Neural crest cell (in vitro differentiated cells): ENCODE results near the gene DUSP7. TPM values are rescaled to one million over a fixed set of nuclear protein-coding genes. Genes with fewer than 3 reads are reported as not detected.

ENCODE experiments used
- DNase-seq: peaks from one replicate; pipeline ENCODE4 v3.0.0; 2021; ENCODE audit warnings: low read depth, mixed read lengths, low spot score
- H3K27ac Mint-ChIP-seq: one replicate; pipeline ENCODE4 v1.8.0; 2021; ENCODE audit warnings: mild to moderate bottlenecking, mixed read lengths; ENCODE audit not compliant: unreplicated experiment
- H3K27me3 Mint-ChIP-seq: 2 replicates; pipeline ENCODE4 v1.8.0; 2021; ENCODE audit warnings: low read depth, mild to moderate bottlenecking, mixed read lengths
- H3K36me3 Mint-ChIP-seq: 2 replicates; pipeline ENCODE4 v1.8.0; 2021; ENCODE audit warnings: low read depth, mild to moderate bottlenecking, mixed read lengths
- H3K4me1 Mint-ChIP-seq: 2 replicates; pipeline ENCODE4 v1.8.0; 2021; ENCODE audit warnings: mixed read lengths
- H3K4me3 Mint-ChIP-seq: one replicate; pipeline ENCODE4 v1.8.0; 2021; ENCODE audit warnings: mild to moderate bottlenecking, mixed read lengths
- H3K9me3 Mint-ChIP-seq: 2 replicates; pipeline ENCODE4 v1.8.0; 2021; ENCODE audit warnings: mixed read lengths
- total RNA-seq: library from RNA; stranded (reverse); gene quantifications from 2 replicates; pipeline ENCODE4 v1.2.1, GENCODE V29; 2021
- TF ChIP-seq, protein P1 (sequence below): fragments of 200-600 bp; sonication (generic); conservative IDR thresholded peaks from 2 replicates; pipeline ENCODE4 v1.5.0; 2021; ENCODE audit warnings: antibody characterized with exemption, mild to moderate bottlenecking

DUSP7 gene
- total RNA-seq, 1 donor from 2014 or later: 24.2 TPM

DNA sequence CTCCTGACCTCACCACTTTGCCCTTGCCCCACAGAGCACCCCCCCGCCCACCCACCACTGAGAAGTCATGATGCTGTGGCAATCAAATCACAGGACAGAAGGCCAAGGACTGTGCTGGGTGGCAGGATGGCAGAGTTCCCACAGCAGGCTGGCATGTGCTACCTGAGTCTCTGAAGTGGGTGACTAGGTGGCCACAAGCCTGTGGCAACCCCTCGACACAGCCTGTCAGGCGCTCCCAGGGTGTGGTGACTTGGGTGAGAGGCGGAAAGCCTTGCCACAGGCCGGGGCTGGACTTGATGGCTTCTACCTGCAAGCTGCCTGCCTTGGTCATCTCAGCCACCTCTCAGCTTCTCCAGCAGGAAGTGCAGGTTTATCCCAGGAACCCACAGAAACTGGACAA, 15.6 kb upstream of the DUSP7 start:
- Mint-ChIP-seq H3K27me3 (no peaks in the 10 kb centered on the region), H3K27ac (no peak overlapping the region), H3K9me3 (no peaks in the 10 kb centered on the region), H3K36me3 (peaks cover 2% of the 10 kb centered on the region), H3K4me1 (peaks cover 10% of the 10 kb centered on the region), H3K4me3 (no peak overlapping the region)
- no peak for DNase-seq
- TF ChIP-seq, protein P1, sequence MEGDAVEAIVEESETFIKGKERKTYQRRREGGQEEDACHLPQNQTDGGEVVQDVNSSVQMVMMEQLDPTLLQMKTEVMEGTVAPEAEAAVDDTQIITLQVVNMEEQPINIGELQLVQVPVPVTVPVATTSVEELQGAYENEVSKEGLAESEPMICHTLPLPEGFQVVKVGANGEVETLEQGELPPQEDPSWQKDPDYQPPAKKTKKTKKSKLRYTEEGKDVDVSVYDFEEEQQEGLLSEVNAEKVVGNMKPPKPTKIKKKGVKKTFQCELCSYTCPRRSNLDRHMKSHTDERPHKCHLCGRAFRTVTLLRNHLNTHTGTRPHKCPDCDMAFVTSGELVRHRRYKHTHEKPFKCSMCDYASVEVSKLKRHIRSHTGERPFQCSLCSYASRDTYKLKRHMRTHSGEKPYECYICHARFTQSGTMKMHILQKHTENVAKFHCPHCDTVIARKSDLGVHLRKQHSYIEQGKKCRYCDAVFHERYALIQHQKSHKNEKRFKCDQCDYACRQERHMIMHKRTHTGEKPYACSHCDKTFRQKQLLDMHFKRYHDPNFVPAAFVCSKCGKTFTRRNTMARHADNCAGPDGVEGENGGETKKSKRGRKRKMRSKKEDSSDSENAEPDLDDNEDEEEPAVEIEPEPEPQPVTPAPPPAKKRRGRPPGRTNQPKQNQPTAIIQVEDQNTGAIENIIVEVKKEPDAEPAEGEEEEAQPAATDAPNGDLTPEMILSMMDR: no peak

DNA sequence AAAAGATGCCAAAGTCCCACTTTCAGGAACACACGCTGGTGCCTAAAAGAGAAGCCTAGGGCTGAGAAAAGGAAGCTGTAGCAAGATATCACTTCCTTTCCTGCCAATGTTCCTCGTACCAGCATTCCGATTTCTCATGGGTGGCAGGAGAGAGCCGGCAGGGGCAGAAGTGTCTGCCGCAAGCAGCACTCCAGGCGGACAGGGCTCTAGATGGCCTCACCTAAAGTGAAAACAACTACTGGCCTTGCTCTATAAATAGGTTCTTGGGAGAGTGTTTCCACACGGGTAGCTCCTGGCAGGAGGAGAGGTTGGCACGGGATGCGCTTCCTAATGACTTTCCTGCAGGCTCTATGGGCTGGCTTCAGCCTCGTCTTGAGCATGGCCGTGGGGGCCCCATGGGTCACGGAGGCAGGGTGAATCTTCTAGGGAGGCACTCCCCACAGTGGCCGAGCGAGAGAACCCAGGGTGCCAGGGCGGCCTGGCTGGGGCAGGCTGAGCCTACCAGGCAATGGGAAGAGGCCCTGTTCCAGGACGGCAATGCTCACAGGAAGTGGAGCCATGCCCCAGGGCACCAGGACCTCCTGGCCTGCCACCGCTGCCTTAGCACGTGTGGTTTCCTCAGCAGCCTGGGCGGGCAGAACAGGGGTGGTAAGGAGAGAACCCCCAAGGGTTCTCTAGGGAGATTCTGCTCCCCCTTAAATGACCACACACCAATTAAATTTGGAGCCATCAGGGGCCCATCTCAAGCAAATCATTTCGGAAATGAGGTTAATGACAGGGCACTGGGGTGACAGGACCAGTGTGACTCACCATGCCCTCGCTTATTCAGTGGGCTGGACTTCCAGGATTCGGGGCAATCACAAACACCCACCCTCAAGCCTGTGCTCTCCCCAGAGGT, 14.6 kb upstream of the DUSP7 start:
- Mint-ChIP-seq H3K4me1 (peaks cover 10% of the 10 kb centered on the region), H3K27me3 (no peaks in the 10 kb centered on the region)
- TF ChIP-seq, protein P1: no peak

DNA sequence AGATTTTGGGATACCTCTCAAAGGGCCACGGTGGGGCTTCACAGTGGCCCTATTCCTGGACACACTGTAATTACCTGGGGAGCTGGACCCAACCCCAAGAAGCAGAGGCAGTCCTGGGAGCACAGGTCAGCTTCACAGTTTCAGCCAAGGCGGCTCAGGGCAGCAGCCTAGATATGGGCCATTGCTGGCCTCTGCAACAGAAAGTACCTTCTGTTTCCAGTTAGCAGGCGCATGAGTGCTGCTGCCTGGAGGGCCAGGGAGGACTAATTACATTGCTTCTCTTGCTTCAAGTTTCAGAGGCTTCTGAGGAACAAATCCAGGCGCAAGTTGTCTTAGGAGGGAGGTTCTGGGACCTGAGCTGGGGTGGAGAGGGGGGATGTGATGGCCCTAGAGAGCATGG, 13.5 kb upstream of the DUSP7 start:
- DNase-seq: no peak
- no peak overlapping the region for H3K27ac Mint-ChIP-seq
- no peaks in the 10 kb centered on the region for H3K27me3 Mint-ChIP-seq
- no peaks in the 10 kb centered on the region for H3K36me3 Mint-ChIP-seq
- TF ChIP-seq, protein P1: no peak
- no peaks in the 10 kb centered on the region for H3K9me3 Mint-ChIP-seq
- H3K4me3 Mint-ChIP-seq: no peak overlapping the region
- H3K4me1 Mint-ChIP-seq: peaks cover 10% of the 10 kb centered on the region

More for the DNA sequence above, 14.6 kb upstream of the DUSP7 start:
- H3K27ac Mint-ChIP-seq: peak overlapping the region; percentile 57
- no peak for DNase-seq
- no peaks in the 10 kb centered on the region for H3K9me3 Mint-ChIP-seq
- H3K4me3 Mint-ChIP-seq: no peak overlapping the region
- no peaks in the 10 kb centered on the region for H3K36me3 Mint-ChIP-seq

DNA sequence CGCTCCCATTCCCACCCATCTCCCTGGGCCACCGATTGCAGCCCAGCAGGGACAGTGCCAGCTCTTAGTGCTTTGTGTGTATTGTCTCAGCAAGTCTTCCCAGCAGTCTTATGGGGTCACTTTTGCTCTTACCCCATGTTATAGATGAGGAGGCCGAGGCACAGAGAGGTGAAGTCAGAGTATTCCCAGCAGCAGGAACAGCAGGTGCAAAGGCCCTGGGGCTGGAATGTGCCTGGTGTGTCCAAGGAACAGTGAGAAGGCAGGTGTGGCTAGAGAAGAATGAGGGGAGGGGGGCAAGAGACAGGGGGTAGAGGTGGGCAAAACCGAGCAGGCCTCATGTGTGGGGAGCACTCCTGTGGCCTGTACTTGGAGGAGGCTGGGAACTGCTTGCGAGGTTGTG, 12.8 kb upstream of the DUSP7 start:
- no peaks in the 10 kb centered on the region for H3K27me3 Mint-ChIP-seq
- no peaks in the 10 kb centered on the region for H3K9me3 Mint-ChIP-seq
- H3K36me3 Mint-ChIP-seq: no peaks in the 10 kb centered on the region
- TF ChIP-seq, protein P1: no peak
- H3K4me1 Mint-ChIP-seq: peaks cover 10% of the 10 kb centered on the region
- H3K27ac Mint-ChIP-seq: no peak overlapping the region
- no peak for DNase-seq
- no peak overlapping the region for H3K4me3 Mint-ChIP-seq

DNA sequence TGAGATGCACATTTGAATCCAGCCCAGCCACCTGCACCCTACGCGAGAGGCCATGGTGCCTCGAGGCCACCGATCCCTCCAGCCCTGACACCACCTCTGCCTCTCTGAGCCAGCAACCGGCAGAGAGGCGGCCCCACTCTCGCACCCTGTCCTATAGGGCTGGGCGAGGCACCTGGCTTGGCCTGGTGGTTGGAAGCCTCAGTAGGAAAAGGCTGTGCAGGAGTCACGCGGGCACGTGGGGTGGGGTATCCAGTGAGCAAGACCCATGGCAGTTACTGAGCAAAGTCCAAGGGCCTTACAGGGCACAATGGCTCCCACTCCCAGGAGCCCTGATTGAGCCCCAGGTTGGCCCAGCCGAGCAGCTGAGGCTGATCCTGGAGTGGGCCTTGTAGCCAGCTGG, 12.4 kb upstream of the DUSP7 start:
- Mint-ChIP-seq H3K9me3 (no peaks in the 10 kb centered on the region), H3K4me3 (no peak overlapping the region), H3K36me3 (no peaks in the 10 kb centered on the region), H3K27ac (no peak overlapping the region), H3K27me3 (no peaks in the 10 kb centered on the region), H3K4me1 (peaks cover 10% of the 10 kb centered on the region)
- TF ChIP-seq, protein P1: no peak
- DNase-seq: no peak
